ENCODE results near the gene OPN4.

The OPN4 gene

DNA sequence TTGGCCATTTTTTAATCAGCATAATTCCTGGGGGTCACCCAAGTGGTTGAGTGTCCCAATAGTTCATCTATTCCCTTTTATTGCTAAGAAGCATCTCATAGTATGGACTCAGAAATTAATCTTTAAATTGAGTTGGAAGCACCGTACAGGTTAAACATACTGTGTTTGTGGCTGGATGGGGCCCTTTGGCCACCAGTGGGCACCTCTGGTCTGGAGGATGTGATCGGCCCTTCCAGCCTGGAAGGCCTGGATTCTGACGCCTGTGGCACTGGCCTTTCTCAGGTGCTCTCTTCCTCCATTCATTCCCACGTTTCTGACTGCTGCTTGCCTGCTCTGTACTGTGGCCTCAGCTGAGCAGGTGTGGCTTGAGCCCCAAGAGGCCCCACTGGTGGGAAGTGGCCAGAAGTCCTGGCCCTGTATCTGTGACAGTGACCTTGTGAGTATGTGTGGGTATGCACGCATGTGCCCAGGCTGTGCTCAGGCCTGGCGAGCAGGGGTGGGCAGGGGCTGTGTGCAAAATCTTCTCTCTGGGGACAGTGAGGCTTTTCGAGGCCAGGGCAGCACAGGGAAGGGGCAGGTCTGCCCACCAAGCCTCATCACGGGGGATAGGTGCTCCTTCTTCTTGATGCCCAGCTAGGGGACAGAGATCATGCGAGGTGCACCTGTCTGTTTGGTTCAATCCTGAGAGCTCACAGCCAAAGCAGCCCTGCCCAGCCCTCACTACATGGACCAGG lies 44.0 kb downstream of the OPN4 start:
- in situ Hi-C loops (cut with HindIII; ENCODE audit: low sequenced_read_pairs) = no loop called here

DNA sequence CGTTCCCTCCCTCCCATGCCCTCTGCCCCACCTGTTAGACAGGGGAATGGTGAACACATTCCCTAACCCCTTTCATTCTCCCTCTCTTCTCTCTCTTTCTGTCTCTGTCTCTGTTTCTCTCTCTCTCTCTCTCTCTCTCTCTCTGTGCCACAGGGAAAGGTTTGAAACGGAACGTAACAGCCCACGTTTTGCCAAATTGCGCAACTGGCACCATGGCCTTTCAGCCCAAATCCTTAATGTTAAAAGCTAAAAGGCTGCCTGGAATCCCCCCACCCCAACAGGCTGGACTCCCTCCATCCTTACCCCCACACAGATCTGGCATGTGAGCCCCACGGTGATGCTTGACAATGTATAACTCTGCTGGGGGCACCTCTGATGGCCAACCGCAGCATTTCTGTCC lies 44.8 kb downstream of the OPN4 start:
- in situ Hi-C loops (cut with HindIII; ENCODE audit: low sequenced_read_pairs) = no loop called here

DNA sequence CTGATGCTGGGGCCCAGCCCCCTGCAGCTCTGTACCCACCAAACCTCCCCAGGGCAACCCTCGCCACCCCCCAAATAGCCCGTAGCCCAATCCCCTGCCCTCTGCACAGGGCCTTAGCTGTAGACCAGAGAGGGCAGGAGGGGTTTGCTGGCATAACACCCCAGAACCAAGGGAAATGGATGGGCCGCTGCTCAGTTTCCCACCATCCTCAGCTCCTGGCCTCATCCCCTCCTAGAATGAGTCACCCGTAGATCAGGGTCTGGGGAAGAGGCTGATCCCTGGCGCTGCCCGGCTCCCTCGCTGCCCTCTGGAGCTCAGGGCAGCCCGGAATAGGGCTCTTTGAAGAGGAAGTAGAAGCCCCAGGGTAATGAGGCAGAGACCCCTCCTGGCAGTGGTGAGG lies 45.2 kb downstream of the OPN4 start:
- in situ Hi-C loops (cut with HindIII; ENCODE audit: low sequenced_read_pairs) = no loop called here

DNA sequence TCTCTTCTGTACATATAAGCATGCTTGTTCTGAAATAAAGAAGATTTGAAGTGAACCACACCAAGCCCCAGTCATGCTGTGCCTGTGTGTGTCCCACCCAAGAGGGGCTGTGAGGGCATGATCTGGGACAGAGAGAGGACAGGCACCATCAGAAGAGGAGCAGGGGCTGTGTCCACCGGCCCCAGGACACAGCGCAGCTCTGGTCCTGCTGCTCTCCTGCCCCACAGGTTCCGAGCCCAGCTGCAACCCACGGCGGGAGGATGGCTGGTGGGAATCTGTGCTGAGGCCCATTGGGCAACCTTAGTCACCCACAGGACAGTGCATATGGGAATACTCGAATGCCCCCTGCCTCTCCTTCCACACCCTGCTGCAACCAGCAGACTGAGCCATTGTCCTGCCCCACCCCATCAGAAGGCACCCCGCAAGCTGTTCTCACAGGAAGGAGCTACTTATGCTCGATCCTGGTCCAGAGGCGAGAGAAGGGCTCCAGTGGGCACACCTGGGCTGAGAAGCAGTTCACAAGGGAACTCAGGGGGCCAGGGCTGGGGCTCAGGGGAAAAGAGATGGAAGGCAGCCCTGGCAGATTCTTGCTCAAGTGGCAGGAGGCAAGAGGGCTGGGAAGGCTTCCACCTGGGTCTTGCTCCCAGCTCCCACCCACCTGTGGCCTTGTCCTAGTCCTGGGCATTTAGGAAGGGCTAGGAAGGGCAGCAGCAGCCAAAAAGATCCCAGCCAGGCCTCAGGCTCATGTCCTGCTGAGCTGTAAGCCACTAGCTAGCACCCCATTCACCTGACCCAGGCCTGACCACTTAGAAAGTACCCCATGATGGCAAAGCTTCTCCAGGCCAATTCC lies 45.9 kb downstream of the OPN4 start:
- in situ Hi-C loops (cut with HindIII; ENCODE audit: low sequenced_read_pairs) = no loop called here

DNA sequence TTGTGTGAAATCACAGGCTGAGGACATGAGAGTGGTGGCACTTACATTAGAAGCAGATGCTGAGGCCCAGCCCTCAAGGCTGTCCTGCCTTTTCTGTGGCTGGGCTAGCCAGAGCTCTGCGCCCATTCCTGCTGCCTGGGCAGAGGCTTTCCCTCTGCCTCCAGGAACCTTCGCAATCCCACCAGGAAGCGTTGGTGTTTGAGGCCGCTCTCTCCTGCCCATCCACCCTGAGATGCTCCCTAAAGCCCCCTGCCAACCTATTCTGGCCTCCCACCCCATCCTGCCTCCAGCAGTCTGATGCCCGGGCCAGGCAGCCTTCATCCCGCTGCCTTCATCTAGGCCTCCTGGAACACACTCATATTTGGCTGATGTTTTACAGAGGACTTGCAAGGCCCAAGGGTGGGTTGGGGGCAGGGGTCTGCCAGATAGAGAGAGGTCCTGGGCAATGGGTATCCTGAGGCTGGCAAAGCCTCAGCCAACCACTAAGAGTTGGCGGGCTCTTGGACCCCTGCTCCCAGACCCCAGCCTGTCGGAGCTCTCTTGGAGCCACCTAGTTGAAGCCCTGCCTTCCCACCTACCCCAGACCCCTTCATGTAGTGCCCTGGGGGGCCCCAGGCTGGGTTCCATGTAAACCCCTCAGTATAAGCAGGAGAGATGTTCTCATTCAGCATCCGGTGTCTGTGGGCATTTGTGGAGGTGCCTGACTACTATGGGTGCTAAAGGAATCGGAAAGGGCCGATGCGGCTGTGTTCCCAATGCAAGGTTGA lies 46.7 kb downstream of the OPN4 start:
- in situ Hi-C loops (cut with HindIII; ENCODE audit: low sequenced_read_pairs) = no loop called here

DNA sequence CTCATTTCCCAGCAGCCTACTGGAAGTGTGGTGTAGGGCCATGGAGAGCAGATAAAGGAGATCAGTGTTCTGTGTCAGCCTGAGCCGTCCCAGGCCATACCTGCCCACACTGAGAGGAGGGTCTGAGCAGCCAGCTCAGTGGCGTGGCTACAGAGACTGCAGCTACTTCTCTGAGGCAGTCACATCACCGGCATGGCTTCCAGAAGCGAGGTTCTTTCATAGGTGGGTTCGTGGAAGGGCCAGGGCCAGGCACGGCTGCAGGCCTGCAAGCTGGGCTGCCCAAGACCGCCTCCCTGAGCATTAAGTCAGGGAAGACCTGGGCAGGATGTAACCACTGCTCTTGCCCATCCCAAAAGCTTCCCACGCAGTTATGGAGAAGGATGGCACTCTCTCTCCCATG lies 48.8 kb downstream of the OPN4 start:
- in situ Hi-C loops (cut with HindIII; ENCODE audit: low sequenced_read_pairs) = no loop called here

DNA sequence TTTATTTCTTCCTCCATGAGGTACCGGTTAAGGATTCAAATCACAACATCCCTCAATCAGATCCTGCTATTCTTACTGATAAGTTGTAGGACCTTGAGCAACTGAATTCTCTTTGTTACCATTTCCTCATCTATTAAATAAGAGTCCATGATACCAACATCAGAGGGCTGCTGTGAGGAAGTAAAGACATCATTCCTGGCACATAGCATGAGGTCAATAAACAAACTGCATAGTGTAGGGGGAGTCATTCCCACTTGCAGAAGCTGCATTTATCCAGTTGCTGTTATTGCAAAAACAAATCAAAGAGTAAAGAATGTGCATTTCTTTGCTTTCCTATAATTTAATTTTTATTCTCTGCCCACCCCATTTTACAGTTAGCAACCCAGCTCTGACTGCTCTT lies 50.8 kb downstream of the OPN4 start:
- in situ Hi-C loops (cut with HindIII; ENCODE audit: low sequenced_read_pairs) = no loop called here

DNA sequence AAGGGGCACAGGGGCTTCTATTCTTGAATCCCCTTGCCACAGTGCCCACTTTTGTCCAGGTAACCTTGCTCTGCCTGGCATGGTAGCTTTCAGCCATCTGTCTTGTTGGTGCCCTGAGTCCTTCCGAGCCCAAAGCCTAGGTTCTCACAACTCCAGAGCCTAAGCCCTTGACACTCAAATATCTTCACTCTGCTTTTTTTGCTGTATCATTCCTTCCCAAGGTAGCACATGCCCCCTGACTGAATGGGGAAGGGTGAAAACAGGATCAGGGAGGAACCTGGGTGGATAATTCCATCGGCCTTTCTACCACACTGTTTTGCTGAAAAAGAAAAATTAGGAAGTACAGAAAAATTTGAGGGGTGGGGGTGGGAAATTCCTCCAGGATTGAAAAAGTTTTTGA lies 51.6 kb downstream of the OPN4 start:
- in situ Hi-C loops (cut with HindIII; ENCODE audit: low sequenced_read_pairs) = no loop called here

DNA sequence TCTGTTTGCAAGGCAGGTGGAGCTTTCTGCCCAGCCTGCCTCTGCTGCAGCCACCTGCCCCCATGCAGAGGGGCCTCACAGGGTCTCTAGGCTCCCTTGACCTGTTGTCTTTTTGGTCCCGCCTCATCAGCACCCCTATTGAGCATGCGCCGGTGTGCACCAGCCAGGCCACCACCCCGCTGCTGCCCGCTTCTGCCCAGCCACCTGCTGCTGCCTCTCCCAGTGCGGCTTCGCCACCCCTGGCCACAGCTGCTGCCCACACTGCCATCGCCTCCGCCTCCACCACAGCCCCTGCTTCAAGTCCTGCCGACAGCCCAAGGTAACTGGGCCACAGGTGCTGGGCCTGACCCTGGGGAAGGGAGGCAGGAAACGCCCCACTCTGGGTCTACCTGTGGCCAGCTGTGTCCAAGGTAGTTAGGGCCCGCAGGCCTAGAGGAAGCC lies 52.1 kb downstream of the OPN4 start:
- in situ Hi-C loops (cut with HindIII; ENCODE audit: low sequenced_read_pairs) = no loop called here

DNA sequence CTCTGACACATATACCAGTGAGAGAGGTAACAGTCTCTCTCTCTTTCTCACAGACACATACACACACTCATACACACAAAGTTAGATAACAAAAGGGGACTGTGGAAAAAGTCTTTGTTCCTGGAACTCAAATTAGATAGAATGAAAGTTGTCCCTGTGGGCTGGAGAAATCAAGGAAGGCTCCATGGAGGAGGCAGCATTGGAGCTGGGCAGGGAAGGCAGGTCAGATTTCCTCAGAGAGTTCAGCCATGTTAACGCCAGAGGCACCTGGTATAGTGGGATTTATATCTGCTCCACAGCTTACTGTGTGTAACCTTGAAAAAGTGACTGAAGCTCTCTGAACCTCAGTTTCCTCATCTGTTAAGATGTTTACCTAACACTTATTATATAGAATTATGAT lies 52.6 kb downstream of the OPN4 start:
- in situ Hi-C loops (cut with HindIII; ENCODE audit: low sequenced_read_pairs) = no loop called here

DNA sequence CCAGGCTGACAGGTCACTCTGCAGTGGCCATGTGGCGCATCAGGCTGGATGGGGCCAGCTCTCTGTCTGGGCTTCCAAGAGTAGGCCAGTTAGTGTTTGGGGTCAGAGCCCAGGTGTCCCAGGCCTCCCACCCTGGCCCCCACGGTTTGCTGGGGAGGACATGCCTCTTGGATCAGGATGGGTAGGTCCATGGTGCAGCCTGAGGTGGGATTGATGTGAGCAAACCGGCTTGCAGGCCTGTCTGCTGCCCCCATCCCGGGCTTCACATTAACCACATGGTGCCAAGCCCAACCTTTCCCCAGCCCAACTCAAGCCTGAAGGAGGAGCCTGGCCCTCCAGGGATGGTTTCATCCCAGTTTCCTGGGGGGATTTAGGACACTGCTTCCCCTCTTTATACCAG lies 53.2 kb downstream of the OPN4 start:
- in situ Hi-C loops (cut with HindIII; ENCODE audit: low sequenced_read_pairs) = no loop called here

DNA sequence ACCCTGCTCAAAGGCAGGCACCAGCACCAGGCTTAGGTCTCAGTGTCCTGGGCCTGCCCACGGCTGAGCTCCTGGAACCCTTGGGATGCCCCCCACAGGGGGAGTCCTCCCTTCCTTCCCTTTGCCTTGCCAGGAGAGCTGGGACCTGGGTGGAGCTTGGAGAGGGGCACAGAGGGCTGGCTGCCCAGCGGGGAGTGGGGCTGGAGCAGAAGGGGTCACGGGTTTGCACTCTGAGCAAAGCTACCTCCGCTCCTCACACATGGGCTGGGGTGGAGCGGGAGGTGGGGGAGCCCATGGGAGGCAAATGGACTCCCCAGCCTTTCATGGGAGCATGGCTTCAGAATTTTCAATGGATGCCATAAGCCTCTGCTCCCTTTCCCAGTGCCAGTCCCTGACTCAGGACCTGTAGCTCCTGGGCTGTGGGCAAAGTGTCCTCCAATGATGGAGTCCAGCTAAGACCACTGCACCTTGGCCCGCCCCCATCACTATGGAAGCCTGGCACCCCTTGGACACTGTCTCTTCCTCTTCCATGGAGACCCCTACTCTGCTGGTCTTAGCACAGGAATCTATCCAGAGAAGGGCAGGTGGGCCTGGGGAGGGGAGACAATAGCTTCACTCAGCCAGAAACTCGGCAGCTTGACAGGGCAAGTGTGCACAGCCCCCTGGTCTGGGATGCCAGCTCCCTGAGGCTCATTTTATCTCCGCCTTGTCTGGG lies 53.9 kb downstream of the OPN4 start:
- in situ Hi-C loops (cut with HindIII; ENCODE audit: low sequenced_read_pairs) = no loop called here

DNA sequence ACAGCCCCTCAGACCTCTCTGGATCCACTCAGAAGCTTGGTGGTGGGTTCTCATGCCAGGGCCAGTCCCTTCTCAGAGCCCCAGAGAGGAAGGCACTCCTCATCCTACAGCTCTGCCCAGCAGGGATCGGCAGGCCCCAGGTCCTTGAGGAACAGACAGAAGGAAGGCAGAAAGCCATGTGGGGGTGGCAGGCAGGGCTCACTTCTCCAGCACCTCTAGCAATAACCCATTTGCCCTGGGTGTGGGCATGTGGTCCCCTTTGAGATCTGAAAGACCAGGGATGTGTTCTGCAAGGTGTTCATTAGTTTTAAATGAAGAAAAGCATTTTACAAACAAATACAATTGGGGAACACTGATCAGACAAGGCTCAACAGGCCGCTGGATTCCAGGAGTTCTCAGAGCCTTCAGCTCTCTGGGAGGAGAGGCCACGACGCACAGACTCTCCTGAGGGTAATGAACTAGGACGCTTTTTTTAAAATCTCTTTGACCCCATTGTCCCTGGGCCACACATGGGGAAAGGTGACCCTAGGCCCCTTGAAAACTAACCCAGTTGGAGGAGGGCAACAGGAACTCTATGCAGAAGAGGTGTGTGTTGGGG lies 54.5 kb downstream of the OPN4 start:
- in situ Hi-C loops (cut with HindIII; ENCODE audit: low sequenced_read_pairs) = no loop called here

DNA sequence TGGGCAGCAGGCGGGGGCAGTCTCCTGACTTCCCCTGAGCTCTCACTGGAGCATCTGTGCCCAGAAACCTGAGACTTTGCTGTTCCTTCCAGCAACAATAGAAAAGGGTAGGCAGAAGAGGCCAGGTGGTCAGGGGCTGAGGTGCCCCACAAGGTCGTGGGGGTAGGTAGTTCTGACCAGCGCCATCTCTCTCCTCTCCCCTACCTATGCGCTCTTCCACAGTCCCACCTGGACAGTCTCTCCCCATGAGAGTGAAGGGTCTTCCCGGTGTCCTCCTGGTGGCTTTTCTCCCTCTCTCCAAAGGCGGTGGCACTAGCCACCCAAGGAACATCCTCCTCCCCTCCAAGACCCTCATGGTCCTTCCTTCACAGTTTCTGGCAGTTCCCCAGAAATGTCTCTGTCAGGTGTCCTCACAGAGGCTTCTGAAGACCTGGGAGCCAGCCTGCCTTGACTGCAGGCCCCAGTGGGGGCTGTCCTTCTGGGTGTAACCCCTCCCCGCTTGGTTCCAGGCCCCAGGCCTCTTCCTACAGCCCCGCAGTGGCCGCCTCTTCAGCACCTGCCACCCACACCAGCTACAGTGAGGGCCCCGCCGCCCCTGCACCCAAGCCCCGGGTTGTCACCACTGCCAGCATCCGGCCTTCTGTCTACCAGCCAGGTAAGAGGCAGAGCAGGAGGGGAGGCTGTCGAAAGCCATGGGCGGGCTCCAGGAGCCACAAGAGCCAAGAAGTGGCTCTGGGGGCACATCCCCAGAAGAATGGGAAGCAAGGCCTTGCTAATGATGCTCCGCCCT lies 55.2 kb downstream of the OPN4 start:
- in situ Hi-C loops (cut with HindIII; ENCODE audit: low sequenced_read_pairs) = no loop called here

DNA sequence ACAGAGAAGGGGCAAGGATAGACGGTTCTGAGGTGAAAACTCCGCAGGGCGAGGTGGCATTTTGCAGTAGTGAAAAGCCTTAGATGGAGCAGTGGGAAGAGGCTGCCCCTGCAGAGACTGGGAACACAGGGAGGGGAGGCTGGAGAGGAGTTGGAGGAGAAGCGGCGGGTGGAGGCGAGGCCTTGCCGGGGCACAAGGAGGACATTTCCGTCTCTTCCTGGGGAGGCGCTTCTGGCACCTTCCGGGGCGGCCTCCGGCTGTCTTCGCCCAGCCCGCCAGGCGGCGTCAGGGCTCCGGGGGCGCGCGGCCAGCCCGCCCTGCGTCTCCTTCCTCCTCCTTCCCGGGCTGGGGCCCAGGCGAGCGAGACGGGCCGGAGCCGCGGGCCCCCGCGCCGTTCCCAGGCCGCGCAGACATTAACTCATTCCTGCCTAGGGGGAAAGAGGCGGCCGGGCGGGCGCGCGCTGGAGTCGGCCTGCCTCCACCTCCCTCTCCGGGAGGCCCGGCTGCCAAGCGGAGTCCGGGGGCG lies 56.7 kb downstream of the OPN4 start:
- in situ Hi-C loops (cut with HindIII; ENCODE audit: low sequenced_read_pairs) = no loop called here

DNA sequence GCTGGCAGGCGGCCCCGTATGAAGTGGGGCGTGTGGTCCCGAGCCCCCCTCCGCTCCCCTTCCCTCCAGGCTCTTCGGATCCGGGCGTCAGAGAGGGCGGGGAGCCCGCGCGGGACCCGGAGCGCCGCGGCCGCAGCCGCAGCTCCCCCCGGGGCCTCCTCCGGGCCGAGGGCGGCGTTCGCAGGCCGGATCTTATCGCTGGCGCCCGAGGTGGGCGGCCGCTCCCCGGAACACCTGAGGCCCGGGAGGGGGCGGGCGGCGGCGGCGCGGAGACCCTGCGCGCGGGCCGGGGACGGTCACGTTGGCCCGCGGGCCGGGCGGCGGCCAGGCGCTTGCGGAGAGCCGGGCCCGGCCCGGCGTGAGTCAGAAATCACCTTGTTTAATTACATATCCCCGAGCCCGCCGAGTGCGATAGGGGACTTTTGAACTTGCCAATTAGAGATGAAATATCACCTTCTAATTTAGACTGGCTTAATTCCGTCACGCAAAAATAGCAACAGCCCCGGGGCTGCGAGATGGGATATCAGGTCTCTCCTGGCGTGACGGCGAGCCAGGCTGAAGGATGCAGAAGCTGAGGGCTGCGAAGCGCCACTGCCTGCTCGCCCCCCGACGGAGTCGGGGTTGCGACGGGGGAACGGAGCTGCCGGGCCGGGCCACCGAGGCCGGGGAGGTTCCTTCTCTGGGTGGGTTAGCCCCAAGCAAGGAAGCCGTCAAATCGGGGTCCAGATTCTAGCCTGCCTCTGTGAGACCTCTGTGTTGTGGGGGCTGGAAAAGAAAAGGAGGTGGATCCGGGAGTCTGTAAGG lies 57.4 kb downstream of the OPN4 start:
- in situ Hi-C loops (cut with HindIII; ENCODE audit: low sequenced_read_pairs) = no loop called here

DNA sequence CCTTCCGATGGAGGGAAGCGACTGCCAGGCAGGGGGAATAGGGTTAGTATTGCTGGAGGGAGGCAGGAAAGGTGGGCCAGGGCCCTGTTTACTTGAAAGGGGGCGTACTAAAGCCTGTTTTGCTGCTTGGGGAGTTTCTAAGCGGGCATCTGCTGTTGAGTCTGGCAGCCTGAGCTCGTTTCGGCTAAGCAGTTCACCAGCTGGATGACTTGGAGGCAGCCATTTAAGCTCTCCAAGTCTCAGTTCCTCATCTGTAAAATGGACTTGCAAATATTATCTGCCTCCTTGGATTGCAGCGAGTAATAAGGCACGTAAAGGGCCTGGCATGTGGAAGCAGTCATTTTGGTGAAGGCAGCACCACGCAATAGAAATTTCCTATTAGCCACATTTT lies 58.0 kb downstream of the OPN4 start:
- in situ Hi-C loops (cut with HindIII; ENCODE audit: low sequenced_read_pairs) = no loop called here

DNA sequence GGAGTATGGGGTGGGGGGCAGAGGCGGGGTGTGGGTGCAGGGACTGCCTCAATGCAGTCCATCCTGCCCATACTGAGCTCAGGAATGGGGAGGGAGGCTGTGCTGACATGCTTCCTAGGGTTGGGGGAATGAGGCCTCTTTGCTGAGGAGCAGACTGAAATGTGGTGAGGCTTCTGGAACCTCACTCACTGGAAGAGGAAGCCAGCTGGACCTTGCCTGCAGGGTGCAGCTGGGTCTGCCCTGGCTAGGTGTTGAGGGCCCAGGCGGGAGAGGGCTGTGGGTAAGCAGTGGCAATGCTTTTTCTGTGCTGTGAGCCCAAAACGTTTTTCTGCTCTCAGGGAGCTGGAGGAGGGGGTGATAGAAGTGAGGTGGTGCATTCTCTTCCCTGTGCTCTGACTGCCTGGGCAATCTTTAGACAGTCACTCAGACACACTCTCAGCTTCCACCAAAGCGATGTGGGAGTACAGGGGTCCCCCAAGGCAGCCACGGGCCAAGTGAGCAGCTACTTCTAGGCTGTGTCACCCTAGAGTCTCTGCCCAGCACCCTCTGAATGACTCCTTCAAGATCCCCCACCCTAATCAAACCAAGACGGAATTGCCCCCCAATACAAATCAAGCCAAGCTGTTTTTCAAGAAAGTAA lies 60.9 kb downstream of the OPN4 start:
- in situ Hi-C loops (cut with HindIII; ENCODE audit: low sequenced_read_pairs) = no loop called here
